Activated CD8-positive, alpha-beta memory T cell treated with anti-CD3 and anti-CD28 coated beads for 1 hour (primary cell): ENCODE data around the gene DMRT2.

Source experiments
- DNase-seq, 2 donors: peaks; one replicate each; pipeline ENCODE4 v3.0.0-alpha.2; 2020; ENCODE audit warnings: low read depth in 1 of 2; ENCODE audit errors: extremely low read depth in 1 of 2

Gene DMRT2

GRCh38 chr9:1086517-1086916 lies 36.4 kb downstream of the DMRT2 start:
- DNase-seq, result no peak

DNA sequence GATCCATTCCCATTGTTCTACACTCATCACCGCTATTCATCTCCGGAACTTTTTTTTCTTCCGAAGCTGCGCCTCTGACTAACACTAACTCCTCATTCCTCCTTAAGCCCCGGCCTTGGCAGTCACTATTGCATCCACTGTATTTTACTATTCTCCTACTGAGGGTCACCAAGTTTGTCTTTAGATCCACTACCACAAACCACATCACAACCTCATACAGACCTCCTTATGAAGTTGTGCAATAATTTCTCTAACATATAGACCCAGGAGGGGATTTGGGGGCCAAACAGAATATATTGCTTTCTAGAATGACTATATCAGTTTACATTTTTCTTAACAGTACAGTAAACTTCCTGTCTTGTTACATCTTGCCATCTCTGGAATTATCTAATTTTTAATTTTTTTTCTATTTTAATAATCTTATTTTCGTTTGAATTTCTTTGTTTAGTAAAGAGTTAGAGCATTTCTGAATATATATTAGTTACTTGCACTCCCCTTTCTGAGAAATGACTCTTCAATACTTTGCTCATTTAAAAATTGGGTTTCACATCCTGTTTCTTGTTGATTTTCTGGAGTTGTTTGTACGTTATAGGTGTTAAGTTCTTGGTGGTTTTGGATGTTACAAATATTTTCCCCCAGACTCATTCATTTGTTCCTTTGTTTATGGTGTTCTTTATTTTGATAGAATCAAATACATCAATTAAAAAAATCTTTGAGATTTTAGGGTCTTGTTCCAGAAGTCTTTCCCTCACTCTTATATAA lies 37.1 kb downstream of the DMRT2 start:
- DNase-seq, result no peak

- no peak for DNase-seq
These were observed 44.6 kb downstream of the DMRT2 start for GRCh38 chr9:1094749-1095148.

DNA sequence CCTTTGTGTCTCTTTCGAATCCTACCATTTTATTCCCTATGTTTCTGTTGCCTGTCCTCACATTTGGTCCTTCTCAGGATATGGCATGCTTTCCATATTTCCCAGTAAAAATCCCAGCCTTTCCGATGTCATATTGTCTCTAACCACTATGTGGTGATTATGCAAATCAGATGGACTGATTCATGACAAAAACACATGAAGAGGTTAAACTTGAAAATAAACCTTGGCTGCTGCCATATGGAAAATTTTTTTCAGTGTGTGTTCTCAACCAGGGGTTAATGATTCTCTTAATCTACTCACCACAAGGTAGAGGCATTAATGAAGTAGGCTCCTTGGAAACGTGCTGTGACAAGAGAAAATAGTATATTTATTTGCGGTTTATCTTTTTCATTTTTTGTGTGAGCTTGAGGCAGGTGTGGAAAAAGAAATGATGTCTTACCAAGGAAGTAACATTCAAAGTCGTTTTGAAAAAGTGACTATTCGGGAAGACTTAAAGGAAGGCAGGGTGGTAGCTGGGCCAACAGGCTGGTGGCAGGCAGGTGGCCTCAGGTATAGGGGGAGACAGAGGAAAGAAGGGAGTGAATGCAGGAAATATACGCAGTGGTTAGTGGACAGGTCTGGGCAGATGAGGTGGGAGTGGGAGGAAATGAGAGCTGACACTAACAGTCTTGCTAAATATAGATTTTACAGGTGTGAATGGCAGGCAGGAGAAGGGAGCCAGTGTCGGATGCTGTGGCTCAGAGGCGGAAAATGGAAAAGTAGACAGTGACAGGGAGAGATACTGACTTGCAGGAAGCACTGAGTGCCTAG lies 46.2 kb downstream of the DMRT2 start:
- no peak for DNase-seq

- no peak for DNase-seq
These were observed 48.4 kb downstream of the DMRT2 start for GRCh38 chr9:1098551-1098950.

DNA sequence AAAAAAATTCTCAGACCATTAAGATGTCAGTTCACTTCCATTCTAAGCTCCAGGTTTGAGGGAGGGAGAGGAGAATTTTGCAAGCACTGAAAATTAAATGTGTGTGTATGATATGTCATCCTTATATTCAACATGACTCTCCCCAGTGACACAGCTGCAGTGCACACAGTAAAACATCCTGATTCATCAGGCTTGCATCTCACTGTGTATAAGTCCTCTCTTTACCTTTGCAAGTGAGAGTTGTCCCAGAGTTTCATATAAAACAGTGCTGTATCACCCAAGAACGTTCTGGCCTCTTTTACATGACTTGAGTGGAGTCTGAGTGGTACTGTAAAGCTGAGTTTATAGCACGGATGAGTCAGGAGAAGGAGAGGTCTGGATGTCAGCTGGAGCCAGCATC lies 50.0 kb downstream of the DMRT2 start:
- no peak for DNase-seq

DNA sequence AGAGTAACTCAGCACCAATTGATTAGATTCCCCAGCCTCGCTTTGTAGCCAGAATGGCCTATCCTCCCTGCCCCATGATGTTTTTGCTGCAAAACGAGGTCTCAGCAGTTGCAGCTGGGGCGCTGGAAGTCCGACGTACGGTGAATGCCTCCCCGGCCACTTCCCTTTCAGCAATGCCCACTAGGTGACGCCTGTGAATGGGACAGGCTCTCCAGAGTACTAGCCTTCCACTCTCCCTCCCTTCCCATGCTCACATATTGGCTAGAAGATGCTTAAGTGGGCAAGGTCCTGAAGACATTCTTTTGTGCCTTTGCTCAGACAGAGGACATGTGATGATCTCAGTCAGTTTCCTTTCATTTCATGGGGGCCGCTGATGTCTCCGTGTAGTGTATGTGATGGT lies 50.8 kb downstream of the DMRT2 start:
- no peak for DNase-seq

DNA sequence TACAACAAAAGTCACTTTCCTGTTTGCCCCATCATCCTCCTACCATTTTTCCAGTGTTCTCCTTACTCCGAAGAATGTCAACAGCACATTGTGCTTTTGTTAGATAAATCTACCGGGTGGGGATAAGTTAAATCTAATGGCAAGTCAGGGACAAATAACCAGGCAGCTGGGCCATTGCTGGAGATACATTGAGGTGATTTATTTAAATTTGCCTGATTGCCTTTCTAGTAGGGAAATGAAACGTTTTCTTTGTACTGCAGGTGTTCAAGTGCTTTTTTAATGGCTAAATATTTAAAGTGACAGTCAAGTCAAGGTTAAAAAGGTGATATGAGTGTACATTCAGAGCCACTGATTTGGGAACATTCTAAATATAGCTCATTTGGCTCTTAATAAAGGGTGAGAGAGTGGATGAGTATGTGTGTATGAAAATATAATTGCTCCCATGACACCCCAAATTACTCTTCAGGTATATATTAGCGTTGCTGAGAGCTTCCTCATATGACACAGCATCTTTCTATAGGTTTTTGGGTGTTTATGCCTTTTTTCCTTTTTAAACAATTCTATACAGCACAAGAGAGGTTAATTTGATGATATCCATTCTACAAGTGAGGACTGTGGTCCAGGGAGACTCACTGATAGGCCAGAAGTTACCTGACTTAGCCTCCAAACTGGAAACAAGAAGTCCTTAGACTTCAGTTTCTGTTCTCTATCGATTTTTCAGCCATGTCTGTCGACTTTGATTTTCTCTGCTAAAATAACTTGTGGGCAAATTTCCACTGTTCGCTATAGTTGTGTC lies 51.9 kb downstream of the DMRT2 start:
- DNase-seq, result no peak

DNA sequence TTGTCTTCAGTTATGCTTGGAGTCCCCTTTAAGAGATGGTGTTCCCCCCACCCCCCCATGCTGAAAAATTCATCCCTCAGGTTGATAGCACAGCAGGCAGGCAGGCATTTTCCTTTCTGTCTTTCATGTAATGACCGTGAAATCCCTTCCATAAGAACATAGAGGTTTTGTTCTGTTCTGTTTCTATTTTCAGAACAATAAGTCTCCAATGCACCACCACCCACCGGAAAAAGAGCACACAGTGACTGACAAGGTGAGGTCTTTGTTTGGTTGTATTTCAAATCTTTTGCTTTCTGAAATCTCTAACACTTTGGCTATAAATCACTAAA lies 52.4 kb downstream of the DMRT2 start:
- no peak for DNase-seq
